ENCODE data around the gene SFMBT2. TPM values are rescaled to one million over a fixed set of nuclear protein-coding genes. Genes with fewer than 3 reads are reported as not detected.
"Not testable (repeated sequence)": the region's sequence is repeated elsewhere in the genome, so short reads cannot be mapped to it uniquely, and the experiment has no call there.

SFMBT2 gene
- total and polyA plus RNA-seq, 8 donors, result 4.1 to 12.6 (median 5.2) TPM

DNA sequence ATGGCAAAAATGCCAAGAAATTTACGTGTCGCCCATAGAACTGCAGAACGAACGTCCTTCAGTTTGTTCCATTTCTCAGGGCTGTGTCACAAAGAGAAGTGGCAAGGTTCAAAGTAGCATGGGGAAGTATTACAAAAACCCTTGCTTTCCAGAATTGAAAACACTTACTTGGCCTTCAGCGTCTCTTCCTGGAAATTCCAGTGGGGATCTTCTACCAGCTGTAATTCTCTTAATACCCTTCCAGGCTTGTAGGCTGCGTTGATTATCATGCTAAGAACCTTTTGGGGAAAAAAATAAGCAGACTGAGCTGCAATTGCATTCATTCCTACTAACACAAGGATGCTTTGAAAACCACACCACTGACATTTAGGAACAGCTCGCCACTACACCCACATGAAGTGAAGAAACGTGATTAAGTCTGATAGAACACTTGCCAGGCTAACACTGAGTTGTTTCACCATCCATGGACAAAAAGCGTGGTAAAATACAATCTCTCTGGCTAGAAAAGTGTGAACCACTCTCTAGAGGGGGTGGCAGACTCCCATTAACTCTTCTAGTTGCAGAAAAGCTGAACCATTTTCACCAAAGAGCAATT, 222.3 kb downstream of the SFMBT2 start:
- intact Hi-C loops (cut with DNase I), result no loop called here
- H3K4me1 ChIP-seq, result peaks cover 0 to 40% of the 10 kb centered on the region in 2 donors

DNA sequence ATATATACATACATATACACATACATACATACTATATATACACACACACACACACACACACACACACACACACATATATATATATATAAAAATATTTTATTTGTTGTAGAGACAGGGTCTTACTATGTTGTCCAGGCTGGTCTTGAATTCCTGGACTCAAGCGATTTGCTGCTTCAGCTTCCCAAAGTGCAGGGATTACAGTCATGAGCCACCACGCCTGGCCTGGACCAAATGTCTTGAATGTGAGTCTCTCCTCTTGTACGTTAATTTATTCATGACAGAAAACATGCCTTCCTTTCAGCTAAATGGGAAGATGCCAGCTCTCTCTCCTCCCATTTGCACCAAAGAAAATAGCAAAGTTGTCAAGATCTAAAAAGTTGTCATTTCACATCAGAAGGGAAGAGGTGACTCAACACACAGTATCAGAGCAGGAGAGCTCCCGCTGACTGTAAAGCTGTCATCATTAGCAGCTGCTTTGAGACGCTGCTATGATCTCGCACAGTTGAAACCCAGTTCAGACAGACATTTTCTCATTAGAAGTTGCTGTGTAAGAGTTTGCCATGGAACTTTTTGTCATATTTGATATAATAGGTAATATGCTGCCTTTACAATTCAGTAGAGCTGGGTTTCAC, 224.3 kb downstream of the SFMBT2 start:
- peak overlapping the region in 1 of 2 donors; percentile 93 for H3K27ac ChIP-seq
- intact Hi-C loops (cut with DNase I), result no loop called here

More for the DNA sequence above, 222.3 kb downstream of the SFMBT2 start:
- Histone ChIP-seq H3K4me3 (no peak overlapping the region), H3K36me3 (no peaks in the 10 kb centered on the region), H3K27me3 (no peaks in the 10 kb centered on the region), H3K9me3 (no peaks in the 10 kb centered on the region), H3K27ac (peak overlapping the region in 1 of 2 donors; percentile 57)
- DNase-seq, result no peak
- TF ChIP-seq, protein P1, sequence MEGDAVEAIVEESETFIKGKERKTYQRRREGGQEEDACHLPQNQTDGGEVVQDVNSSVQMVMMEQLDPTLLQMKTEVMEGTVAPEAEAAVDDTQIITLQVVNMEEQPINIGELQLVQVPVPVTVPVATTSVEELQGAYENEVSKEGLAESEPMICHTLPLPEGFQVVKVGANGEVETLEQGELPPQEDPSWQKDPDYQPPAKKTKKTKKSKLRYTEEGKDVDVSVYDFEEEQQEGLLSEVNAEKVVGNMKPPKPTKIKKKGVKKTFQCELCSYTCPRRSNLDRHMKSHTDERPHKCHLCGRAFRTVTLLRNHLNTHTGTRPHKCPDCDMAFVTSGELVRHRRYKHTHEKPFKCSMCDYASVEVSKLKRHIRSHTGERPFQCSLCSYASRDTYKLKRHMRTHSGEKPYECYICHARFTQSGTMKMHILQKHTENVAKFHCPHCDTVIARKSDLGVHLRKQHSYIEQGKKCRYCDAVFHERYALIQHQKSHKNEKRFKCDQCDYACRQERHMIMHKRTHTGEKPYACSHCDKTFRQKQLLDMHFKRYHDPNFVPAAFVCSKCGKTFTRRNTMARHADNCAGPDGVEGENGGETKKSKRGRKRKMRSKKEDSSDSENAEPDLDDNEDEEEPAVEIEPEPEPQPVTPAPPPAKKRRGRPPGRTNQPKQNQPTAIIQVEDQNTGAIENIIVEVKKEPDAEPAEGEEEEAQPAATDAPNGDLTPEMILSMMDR (IDR thresholded peaks at IDR 0.05), result no peak
- ATAC-seq, result no peak

DNA sequence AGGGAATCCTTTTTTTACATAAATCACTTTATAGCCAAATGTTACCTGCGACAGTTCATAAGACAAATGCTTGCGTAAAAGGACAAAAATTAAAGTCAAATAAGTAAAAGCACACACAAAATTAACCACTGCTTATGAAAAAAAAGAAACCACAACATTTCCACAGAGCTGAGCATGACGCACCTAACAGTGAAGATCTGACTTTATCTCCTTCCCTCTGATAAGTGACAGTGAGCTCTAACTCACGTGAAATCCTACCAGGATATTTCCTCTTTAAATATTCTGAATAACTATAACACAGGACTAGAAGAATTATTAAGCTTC, 225.5 kb downstream of the SFMBT2 start:
- DNase-seq (no peak), ATAC-seq (peak; percentile 40)
- TF ChIP-seq, protein P1 (IDR thresholded peaks at IDR 0.05), result no peak
- H3K36me3 ChIP-seq, result no peaks in the 10 kb centered on the region
- H3K27me3 ChIP-seq, result no peaks in the 10 kb centered on the region
- no peaks in the 10 kb centered on the region for H3K9me3 ChIP-seq
- H3K4me3 ChIP-seq, result peak overlapping the region in 1 of 2 donors; percentile 8
- H3K27ac ChIP-seq, result peak overlapping the region; percentile 35 to 93
- H3K4me1 ChIP-seq, result peaks cover 0 to 44% of the 10 kb centered on the region in 2 donors
- intact Hi-C loops (cut with DNase I), result no loop called here

More for the DNA sequence above, 224.3 kb downstream of the SFMBT2 start:
- ATAC-seq (no peak), DNase-seq (no peak)
- H3K27me3 ChIP-seq, result no peaks in the 10 kb centered on the region
- TF ChIP-seq, protein P1 (IDR thresholded peaks at IDR 0.05), result no peak
- no peaks in the 10 kb centered on the region for H3K9me3 ChIP-seq
- peaks cover 0 to 44% of the 10 kb centered on the region in 2 donors for H3K4me1 ChIP-seq
- H3K36me3 ChIP-seq, result no peaks in the 10 kb centered on the region
- H3K4me3 ChIP-seq, result no peak overlapping the region

DNA sequence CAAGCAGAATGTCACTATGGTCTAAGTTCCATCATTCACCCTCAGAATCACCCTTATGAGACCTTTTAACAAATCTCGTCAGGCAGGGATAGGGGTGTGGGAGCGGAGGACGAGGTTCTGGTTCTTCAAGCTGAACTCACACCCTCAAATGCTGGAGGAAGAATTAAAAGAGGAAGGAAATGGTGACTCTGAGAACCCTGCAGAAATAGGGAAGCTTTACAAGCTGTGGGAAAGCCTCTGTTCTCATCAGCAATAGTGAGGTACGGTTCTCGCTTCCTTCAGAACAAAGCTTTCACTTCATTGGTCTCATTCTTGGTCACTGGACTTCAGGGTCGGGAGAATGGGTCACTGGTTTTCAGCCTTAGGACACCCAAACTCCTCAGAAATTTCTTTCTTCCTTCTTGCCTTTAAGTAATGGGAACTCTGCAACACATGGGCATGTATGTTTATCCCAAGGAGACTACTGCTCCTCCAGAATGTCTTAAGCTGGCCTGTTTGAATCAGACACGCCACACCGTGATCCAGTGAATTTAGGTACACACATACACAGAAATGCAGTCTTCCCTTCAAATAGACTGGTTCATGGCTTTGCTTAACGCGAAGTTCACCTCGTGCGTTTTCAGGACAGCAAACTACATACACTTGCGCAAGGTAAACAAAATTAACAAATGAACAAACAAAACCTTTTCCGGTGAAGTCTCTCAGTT, 226.0 kb downstream of the SFMBT2 start:
- Histone ChIP-seq H3K27ac (peak overlapping the region; percentile 35 to 93), H3K27me3 (no peaks in the 10 kb centered on the region), H3K4me1 (peaks cover 0 to 44% of the 10 kb centered on the region in 2 donors), H3K9me3 (no peaks in the 10 kb centered on the region), H3K36me3 (no peaks in the 10 kb centered on the region), H3K4me3 (peak overlapping the region in 1 of 2 donors; percentile 8)
- DNase-seq, result no peak
- peak; percentile 81 for ATAC-seq
- intact Hi-C loops (cut with DNase I), result no loop called here
- TF ChIP-seq, protein P1 (IDR thresholded peaks at IDR 0.05), result no peak

DNA sequence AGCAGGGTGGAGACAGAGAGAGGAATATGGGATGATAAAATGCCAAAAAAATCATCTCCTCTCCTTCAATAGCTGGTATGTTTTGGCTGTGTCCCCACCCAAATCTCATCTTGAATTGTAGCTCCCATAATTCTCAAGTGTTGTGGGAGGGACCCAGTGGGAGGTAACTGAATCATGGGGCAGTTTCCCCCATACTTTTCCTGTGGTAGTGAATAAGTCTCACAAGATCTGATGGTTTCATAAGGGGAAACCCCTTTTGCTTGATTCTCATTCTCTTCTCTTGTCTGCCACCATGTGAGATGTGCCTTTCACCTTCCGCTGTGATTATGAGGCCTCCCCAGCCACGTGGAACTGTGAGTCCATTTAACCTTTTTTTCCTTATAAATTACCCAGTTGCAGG, 226.7 kb downstream of the SFMBT2 start:
- ATAC-seq; H3K9me3 ChIP-seq; DNase-seq; H3K27me3 ChIP-seq; H3K4me3 ChIP-seq; H3K36me3 ChIP-seq; intact Hi-C loops (cut with DNase I): not testable (repeated sequence)
- H3K4me1 ChIP-seq, result peaks cover 0 to 43% of the 10 kb centered on the region in 2 donors
- H3K27ac ChIP-seq, result peak overlapping the region in 1 of 2 donors; percentile 93

DNA sequence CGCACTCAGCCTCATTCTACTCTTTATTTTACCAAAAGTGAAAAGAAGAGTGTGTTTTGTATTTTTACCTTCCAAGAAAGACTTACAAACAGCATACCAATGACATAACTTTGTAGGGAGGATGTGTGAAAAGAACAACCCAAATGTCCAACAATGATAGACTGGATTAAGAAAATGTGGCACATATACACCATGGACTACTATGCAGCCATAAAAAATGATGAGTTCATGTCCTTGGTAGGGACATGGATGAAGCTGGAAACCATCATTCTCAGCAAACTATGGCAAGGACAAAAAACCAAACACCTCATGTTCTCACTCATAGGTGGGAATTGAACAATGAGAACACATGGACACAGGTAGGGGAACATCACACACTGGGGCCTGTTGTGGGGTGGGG, 228.5 kb downstream of the SFMBT2 start:
- H3K27me3 ChIP-seq; H3K4me3 ChIP-seq; DNase-seq; H3K9me3 ChIP-seq; intact Hi-C loops (cut with DNase I); ATAC-seq; H3K27ac ChIP-seq; H3K36me3 ChIP-seq: not testable (repeated sequence)
- H3K4me1 ChIP-seq, result peaks cover 0 to 26% of the 10 kb centered on the region in 2 donors

Data from left lung (tissue), 10 donors.